ENCODE data around the gene GTF3C6.
"Not testable (repeated sequence)": the region's sequence is repeated elsewhere in the genome, so short reads cannot be mapped to it uniquely, and the experiment has no call there.

The GTF3C6 gene

GRCh38 chr6:110965629-110966229 lies 7.2 kb downstream of the GTF3C6 start:
- no peaks in the 10 kb centered on the region for H3K79me2 ChIP-seq (ENCODE audit: insufficient read depth, low read length)
- no peaks in the 10 kb centered on the region for H3K9me2 ChIP-seq (ENCODE audit: low read depth, low read length)
- H3K27ac ChIP-seq (ENCODE audit: low read depth, low read length, poor library complexity, severe bottlenecking), result no peak overlapping the region
- no peak overlapping the region for H3K4me2 ChIP-seq (ENCODE audit: low read length)
- no peaks in the 10 kb centered on the region for H3K4me1 ChIP-seq (ENCODE audit: insufficient read depth, low read length, severe bottlenecking)
- H3K27me3 ChIP-seq (ENCODE audit: insufficient read depth, low read length), result no peaks in the 10 kb centered on the region
- no peaks in the 10 kb centered on the region for H3F3A ChIP-seq (ENCODE audit: insufficient read depth, low read length)
- H4K20me1 ChIP-seq (ENCODE audit: insufficient read depth, low read length), result no peaks in the 10 kb centered on the region
- peaks cover 66% of the 10 kb centered on the region for H3K36me3 ChIP-seq (ENCODE audit: insufficient read depth, low read length)
- no peaks in the 10 kb centered on the region for H3K9me3 ChIP-seq (ENCODE audit: low read length)
- no peak for TF ChIP-seq EZH2 (IDR thresholded peaks at IDR 0.05; ENCODE audit: borderline replicate concordance, low read length)
- TF ChIP-seq CTCF (IDR thresholded peaks at IDR 0.05; ENCODE audit: low read length), result no peak
- H3K9ac ChIP-seq (ENCODE audit: low read length), result no peak overlapping the region
- no peak overlapping the region for H3K4me3 ChIP-seq (ENCODE audit: low read depth, low read length, poor library complexity, severe bottlenecking)
- no peak overlapping the region for H2AFZ ChIP-seq (ENCODE audit: low read length)

- H3K36me3 ChIP-seq (ENCODE audit: insufficient read depth, low read length), result peaks cover 37% of the 10 kb centered on the region
- not testable (repeated sequence) for H3F3A ChIP-seq (ENCODE audit: insufficient read depth, low read length)
Observed at GRCh38 chr6:110968661-110969060, 10.2 kb downstream of the GTF3C6 start.

GRCh38 chr6:110971468-110971867 lies 13.0 kb downstream of the GTF3C6 start:
- H3K9ac ChIP-seq (ENCODE audit: low read length), result no peak overlapping the region
- no peaks in the 10 kb centered on the region for H3K9me3 ChIP-seq (ENCODE audit: low read length)
- no peaks in the 10 kb centered on the region for H3K4me1 ChIP-seq (ENCODE audit: insufficient read depth, low read length, severe bottlenecking)
- H3K27me3 ChIP-seq (ENCODE audit: insufficient read depth, low read length), result no peaks in the 10 kb centered on the region
- H4K20me1 ChIP-seq (ENCODE audit: insufficient read depth, low read length), result no peaks in the 10 kb centered on the region
- H3K4me2 ChIP-seq (ENCODE audit: low read length), result no peak overlapping the region
- 0 out of 2 replicates have a peak, but pooled peaks cover 3% of the 10 kb centered on the region for H3F3A ChIP-seq (ENCODE audit: insufficient read depth, low read length)
- peaks cover 14% of the 10 kb centered on the region for H3K36me3 ChIP-seq (ENCODE audit: insufficient read depth, low read length)
- H3K79me2 ChIP-seq (ENCODE audit: insufficient read depth, low read length), result no peaks in the 10 kb centered on the region
- no peak overlapping the region for H3K27ac ChIP-seq (ENCODE audit: low read depth, low read length, poor library complexity, severe bottlenecking)
- no peak overlapping the region for H2AFZ ChIP-seq (ENCODE audit: low read length)
- TF ChIP-seq EZH2 (IDR thresholded peaks at IDR 0.05; ENCODE audit: borderline replicate concordance, low read length) (no peak), CTCF (IDR thresholded peaks at IDR 0.05; ENCODE audit: low read length) (no peak)
- H3K4me3 ChIP-seq (ENCODE audit: low read depth, low read length, poor library complexity, severe bottlenecking), result no peak overlapping the region
- H3K9me2 ChIP-seq (ENCODE audit: low read depth, low read length), result no peaks in the 10 kb centered on the region

More at GRCh38 chr6:110968661-110969060, 10.2 kb downstream of the GTF3C6 start:
- H4K20me1 ChIP-seq (ENCODE audit: insufficient read depth, low read length); H2AFZ ChIP-seq (ENCODE audit: low read length); H3K9me3 ChIP-seq (ENCODE audit: low read length); H3K27me3 ChIP-seq (ENCODE audit: insufficient read depth, low read length); H3K4me3 ChIP-seq (ENCODE audit: low read depth, low read length, poor library complexity, severe bottlenecking); H3K4me2 ChIP-seq (ENCODE audit: low read length); H3K9me2 ChIP-seq (ENCODE audit: low read depth, low read length); H3K4me1 ChIP-seq (ENCODE audit: insufficient read depth, low read length, severe bottlenecking); H3K79me2 ChIP-seq (ENCODE audit: insufficient read depth, low read length); H3K9ac ChIP-seq (ENCODE audit: low read length); H3K27ac ChIP-seq (ENCODE audit: low read depth, low read length, poor library complexity, severe bottlenecking): not testable (repeated sequence)

- 0 out of 2 replicates have a peak, but pooled peaks cover 5% of the 10 kb centered on the region for H3K36me3 ChIP-seq (ENCODE audit: insufficient read depth, low read length)
- TF ChIP-seq EZH2 (IDR thresholded peaks at IDR 0.05; ENCODE audit: borderline replicate concordance, low read length), result no peak
- no peak for TF ChIP-seq CTCF (IDR thresholded peaks at IDR 0.05; ENCODE audit: low read length)
- H4K20me1 ChIP-seq (ENCODE audit: insufficient read depth, low read length), result no peaks in the 10 kb centered on the region
- H3K4me2 ChIP-seq (ENCODE audit: low read length), result no peak overlapping the region
- H3K27ac ChIP-seq (ENCODE audit: low read depth, low read length, poor library complexity, severe bottlenecking), result no peak overlapping the region
- no peaks in the 10 kb centered on the region for H3K27me3 ChIP-seq (ENCODE audit: insufficient read depth, low read length)
- no peak overlapping the region for H3K4me3 ChIP-seq (ENCODE audit: low read depth, low read length, poor library complexity, severe bottlenecking)
- H3K79me2 ChIP-seq (ENCODE audit: insufficient read depth, low read length), result no peaks in the 10 kb centered on the region
- H3K9me3 ChIP-seq (ENCODE audit: low read length), result peaks cover 6% of the 10 kb centered on the region
- no peaks in the 10 kb centered on the region for H3K9me2 ChIP-seq (ENCODE audit: low read depth, low read length)
- no peaks in the 10 kb centered on the region for H3F3A ChIP-seq (ENCODE audit: insufficient read depth, low read length)
- peaks cover 7% of the 10 kb centered on the region for H3K4me1 ChIP-seq (ENCODE audit: insufficient read depth, low read length, severe bottlenecking)
- H2AFZ ChIP-seq (ENCODE audit: low read length), result no peak overlapping the region
- H3K9ac ChIP-seq (ENCODE audit: low read length), result no peak overlapping the region
Observed at GRCh38 chr6:110976575-110976974, 18.1 kb downstream of the GTF3C6 start.

All from OCI-LY1 (cell line).